Vagina (tissue), 2 donors: ENCODE measurements around the gene SCYGR8. TPM values are rescaled to one million over a fixed set of nuclear protein-coding genes. Genes with fewer than 3 reads are reported as not detected.
A peak's percentile ranks its signal among the peaks of the same experiment; 100 is the strongest.
"Not testable (repeated sequence)": the region's sequence is repeated elsewhere in the genome, so short reads cannot be mapped to it uniquely, and the experiment has no call there.

ENCODE experiments used
- DNase-seq, 2 donors: peaks; one replicate each; pipeline ENCODE4 v3.0.0-alpha.2; 2017; ENCODE audit errors: extremely low spot score in 2 of 2
- H3K27ac ChIP-seq: fragments of 200-600 bp; sonication (generic); one replicate; pipeline ENCODE4 v1.5.1; 2019
- H3K27me3 ChIP-seq: fragments of 200-600 bp; sonication (generic); one replicate; pipeline ENCODE4 v1.5.1; 2019
- H3K36me3 ChIP-seq, 2 donors: fragments of 200-600 bp; sonication (generic); one replicate each; pipeline ENCODE4 v1.5.1; 2017 to 2019
- H3K4me1 ChIP-seq: fragments of 200-600 bp; sonication (generic); one replicate; pipeline ENCODE4 v1.5.1; 2019
- H3K4me3 ChIP-seq, 2 donors: fragments of 200-600 bp; sonication (generic); 1 replicate in 1 of 2; 2 replicates in 1 of 2; pipeline ENCODE4 v1.5.1; 2016 to 2019
- H3K9me3 ChIP-seq: fragments of 200-600 bp; sonication (generic); one replicate; pipeline ENCODE4 v1.5.1; 2019
- POLR2A ChIP-seq, 2 donors: fragments of 450-650 bp; IDR thresholded peaks; one replicate each; pipeline ENCODE4 v1.6.1; 2017; ENCODE audit warnings: antibody characterized with exemption in 2 of 2, mild to moderate bottlenecking in 2 of 2, moderate library complexity in 2 of 2
- POLR2AphosphoS5 ChIP-seq, 2 donors: sonication (generic); formaldehyde crosslinking; IDR thresholded peaks; one replicate each; pipeline ENCODE4 v1.9.0; 2017; ENCODE audit warnings: antibody characterized with exemption in 2 of 2, mild to moderate bottlenecking in 2 of 2, low read depth in 1 of 2; ENCODE audit not compliant: insufficient read depth in 1 of 2
- intact Hi-C: fragments of 100-400 bp; cut with DNase I; formaldehyde crosslinking; loops from one replicate; pipeline ENCODE4 v1.15.1; 2023
- total RNA-seq: library from RNA; depleted of rRNA; stranded (reverse); fragments of >200 nt; gene quantifications from one replicate; pipeline ENCODE4 v1.2.3, GENCODE V29; 2016
- TF ChIP-seq, protein P1 (sequence below), 3 experiments: fragments of 450-650 bp in 2 of 3; fragments of 200-600 bp in 1 of 3; sonication (generic) in 1 of 3; IDR thresholded peaks; one replicate each; pipeline ENCODE4 v1.5.1; 2017 to 2019; ENCODE audit warnings: antibody characterized with exemption in 3 of 3, mild to moderate bottlenecking in 2 of 3, moderate library complexity in 2 of 3

SCYGR8 gene
- total RNA-seq, 1 donor from 2014 or later: not detected

DNA sequence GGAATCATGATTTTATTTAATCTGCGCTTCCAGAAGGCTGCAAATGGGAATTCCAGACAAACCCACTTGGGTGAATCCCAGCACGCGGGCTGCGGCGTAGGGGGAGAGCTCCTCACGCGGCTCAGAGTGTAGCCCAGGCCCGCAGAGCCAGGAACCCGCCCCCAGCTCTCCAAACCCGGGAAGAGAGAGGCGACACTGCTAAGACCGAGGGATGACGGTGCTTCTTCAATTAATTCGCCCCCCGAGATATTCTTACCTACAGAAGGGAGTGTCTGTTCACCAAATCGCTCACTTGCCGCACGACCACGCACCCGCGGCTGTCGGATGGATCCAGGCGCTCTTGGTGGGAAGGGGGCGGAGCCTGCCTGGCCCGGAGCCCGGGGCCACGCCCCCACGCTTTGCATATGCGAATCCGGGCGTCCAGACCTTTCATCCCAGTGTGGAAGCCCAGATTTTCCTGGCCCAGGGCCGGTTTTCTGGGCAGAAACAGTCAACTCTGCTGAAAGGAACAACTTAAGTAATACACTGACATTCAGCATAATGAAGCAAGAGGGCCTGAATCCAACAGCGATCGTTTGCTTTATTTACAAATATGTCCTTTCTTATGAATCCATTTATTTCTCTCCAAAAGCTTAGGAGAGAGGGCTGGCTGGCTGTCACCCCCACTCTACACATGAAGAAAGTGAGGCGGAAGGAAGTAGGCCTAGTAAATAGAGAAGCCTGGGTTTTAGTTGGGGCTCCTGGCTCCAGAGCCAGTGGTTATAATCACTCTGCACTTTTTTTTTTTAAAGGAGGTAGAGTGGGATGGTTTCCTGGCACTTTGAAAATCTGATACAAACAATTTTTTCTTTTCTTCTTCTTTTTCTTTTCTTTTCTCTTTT lies 27.8 kb upstream of the SCYGR8 start, which contains the start of gene SLC19A3:
Gene SLC19A3, minus strand, starts transcription at position 342 of the 881 bp plus-strand sequence. CDS start 15,710 bp downstream, outside the sequence.
- intact Hi-C loops: no loop called here
- DNase-seq: peak in 1 of 2 donors; percentile 91
- Histone ChIP-seq H3K27ac (peak within 1 kb of the TSS; percentile 34), H3K9me3 (no peaks in the 10 kb centered on the region), H3K4me3 (peak within 1 kb of the TSS; percentile 34 to 36), H3K27me3 (no peaks in the 10 kb centered on the region), H3K4me1 (peaks cover 14% of the 10 kb centered on the region), H3K36me3 (no peaks in the 10 kb centered on the region)
- TF ChIP-seq POLR2AphosphoS5 (IDR thresholded peaks at IDR 0.05; ENCODE audit: insufficient read depth in 1 of 2, low read depth in 1 of 2) (peak; percentile 37 to 67), POLR2A (IDR thresholded peaks at IDR 0.05) (no peak)
- TF ChIP-seq, protein P1, sequence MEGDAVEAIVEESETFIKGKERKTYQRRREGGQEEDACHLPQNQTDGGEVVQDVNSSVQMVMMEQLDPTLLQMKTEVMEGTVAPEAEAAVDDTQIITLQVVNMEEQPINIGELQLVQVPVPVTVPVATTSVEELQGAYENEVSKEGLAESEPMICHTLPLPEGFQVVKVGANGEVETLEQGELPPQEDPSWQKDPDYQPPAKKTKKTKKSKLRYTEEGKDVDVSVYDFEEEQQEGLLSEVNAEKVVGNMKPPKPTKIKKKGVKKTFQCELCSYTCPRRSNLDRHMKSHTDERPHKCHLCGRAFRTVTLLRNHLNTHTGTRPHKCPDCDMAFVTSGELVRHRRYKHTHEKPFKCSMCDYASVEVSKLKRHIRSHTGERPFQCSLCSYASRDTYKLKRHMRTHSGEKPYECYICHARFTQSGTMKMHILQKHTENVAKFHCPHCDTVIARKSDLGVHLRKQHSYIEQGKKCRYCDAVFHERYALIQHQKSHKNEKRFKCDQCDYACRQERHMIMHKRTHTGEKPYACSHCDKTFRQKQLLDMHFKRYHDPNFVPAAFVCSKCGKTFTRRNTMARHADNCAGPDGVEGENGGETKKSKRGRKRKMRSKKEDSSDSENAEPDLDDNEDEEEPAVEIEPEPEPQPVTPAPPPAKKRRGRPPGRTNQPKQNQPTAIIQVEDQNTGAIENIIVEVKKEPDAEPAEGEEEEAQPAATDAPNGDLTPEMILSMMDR (IDR thresholded peaks at IDR 0.05): no peak

- no peak overlapping the region for H3K27ac ChIP-seq
- intact Hi-C loops: no loop called here
- peaks cover 14% of the 10 kb centered on the region for H3K4me1 ChIP-seq
- DNase-seq: no peak
- no peaks in the 10 kb centered on the region for H3K9me3 ChIP-seq
- no peak overlapping the region for H3K4me3 ChIP-seq
- no peaks in the 10 kb centered on the region for H3K36me3 ChIP-seq
- H3K27me3 ChIP-seq: no peaks in the 10 kb centered on the region
- TF ChIP-seq, protein P1 (IDR thresholded peaks at IDR 0.05): no peak
- TF ChIP-seq POLR2AphosphoS5 (IDR thresholded peaks at IDR 0.05; ENCODE audit: insufficient read depth in 1 of 2, low read depth in 1 of 2): no peak
- no peak for TF ChIP-seq POLR2A (IDR thresholded peaks at IDR 0.05)
These were observed 26.1 kb upstream of the SCYGR8 start for GRCh38 chr2:227719641-227720040.

DNA sequence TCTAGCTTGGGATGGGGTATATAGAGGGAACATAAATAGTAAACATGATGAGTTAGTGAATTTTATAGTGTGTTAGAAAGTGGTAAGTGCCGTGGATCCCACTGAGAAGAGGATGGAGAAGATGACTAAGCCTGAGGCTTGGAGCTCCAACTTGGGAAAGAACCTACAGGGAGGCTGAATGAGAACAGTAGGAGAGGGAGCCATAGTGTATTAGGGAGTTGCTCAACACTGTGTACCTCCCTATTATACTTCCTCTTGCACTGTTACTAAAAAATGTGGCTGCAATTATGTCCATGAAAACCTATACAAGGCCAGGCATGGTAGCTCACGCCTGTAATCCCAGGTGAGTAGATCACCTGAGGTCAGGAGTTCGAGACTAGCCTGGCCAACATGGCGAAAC lies 25.0 kb upstream of the SCYGR8 start:
- Histone ChIP-seq H3K27ac (no peak overlapping the region), H3K4me3 (no peak overlapping the region), H3K4me1 (peaks cover 14% of the 10 kb centered on the region), H3K9me3 (no peaks in the 10 kb centered on the region), H3K27me3 (no peaks in the 10 kb centered on the region), H3K36me3 (no peaks in the 10 kb centered on the region)
- no peak for DNase-seq
- intact Hi-C loops: no loop called here
- TF ChIP-seq, protein P1 (IDR thresholded peaks at IDR 0.05): no peak
- TF ChIP-seq POLR2A (IDR thresholded peaks at IDR 0.05): no peak
- TF ChIP-seq POLR2AphosphoS5 (IDR thresholded peaks at IDR 0.05; ENCODE audit: insufficient read depth in 1 of 2, low read depth in 1 of 2): no peak

DNA sequence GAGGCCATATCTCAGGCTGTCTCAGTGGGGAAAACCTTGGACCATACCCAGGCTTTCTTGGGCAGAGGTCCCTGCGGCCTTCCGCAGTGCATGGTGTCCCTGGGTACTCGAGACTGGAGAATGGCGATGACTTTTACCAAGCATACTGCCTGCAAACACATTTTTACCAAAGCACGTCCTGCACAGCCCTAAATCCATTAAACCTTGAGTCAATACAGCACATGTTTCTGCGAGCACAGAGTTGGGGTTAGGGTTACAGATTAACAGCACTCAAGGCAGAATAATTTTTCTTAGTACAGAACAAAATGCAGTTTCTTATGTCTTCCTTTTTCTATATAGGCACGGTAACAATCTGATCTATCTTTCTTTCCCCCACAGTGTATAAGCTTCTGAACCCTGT lies 22.9 kb upstream of the SCYGR8 start:
- H3K4me3 ChIP-seq, H3K36me3 ChIP-seq, intact Hi-C loops, H3K9me3 ChIP-seq, H3K27me3 ChIP-seq, DNase-seq, H3K27ac ChIP-seq: not testable (repeated sequence)
- H3K4me1 ChIP-seq: peaks cover 12% of the 10 kb centered on the region

DNA sequence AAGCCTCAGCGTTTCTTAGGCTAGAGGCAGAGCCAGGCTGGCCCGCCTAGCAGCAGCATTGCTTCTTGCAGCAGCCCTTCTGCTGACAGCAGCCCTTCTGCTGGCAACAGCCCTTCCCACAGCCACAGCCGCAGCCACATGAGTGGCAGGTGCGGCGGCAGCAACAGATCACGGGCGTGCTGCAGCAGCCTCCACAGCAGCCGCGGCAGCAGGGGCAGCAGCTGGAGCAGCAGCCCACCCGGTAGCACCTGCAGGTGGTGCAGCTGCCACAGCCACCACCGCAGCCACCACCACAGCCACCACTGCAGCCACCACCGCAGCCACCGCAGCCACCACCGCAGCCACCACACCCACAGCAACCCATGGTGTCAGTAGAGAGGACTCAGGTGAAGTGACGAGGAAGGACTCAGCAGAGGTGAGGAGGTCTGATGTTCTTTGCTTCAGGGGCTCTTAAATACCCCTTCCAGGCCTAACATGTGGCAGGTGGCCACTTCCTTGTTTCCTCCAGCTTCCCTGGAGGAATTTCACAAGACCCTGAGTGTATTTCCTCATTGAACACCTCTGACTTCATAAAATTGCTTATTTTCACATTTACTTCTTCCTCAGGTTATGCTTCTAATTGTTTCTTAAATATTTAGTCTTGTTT lies 21.2 kb upstream of the SCYGR8 start, which contains the start of gene SCYGR6:
Gene SCYGR6, minus strand, starts transcription at position 364 of the 646 bp plus-strand sequence. Its CDS starts 0 bp downstream, at position 364.
- Histone ChIP-seq H3K4me3 (no peak within 1 kb of the TSS), H3K4me1 (no peaks in the 10 kb centered on the region), H3K27me3 (no peaks in the 10 kb centered on the region), H3K36me3 (no peaks in the 10 kb centered on the region), H3K9me3 (no peaks in the 10 kb centered on the region), H3K27ac (no peak within 1 kb of the TSS)
- intact Hi-C loops: no loop called here
- TF ChIP-seq POLR2A (IDR thresholded peaks at IDR 0.05) (no peak), POLR2AphosphoS5 (IDR thresholded peaks at IDR 0.05; ENCODE audit: insufficient read depth in 1 of 2, low read depth in 1 of 2) (no peak)
- TF ChIP-seq, protein P1 (IDR thresholded peaks at IDR 0.05): no peak
- DNase-seq: no peak
